Neural cell (in vitro differentiated cells): ENCODE measurements around the gene ISG20. TPM values are rescaled to one million over a fixed set of nuclear protein-coding genes. Genes with fewer than 3 reads are reported as not detected.

ENCODE experiments used
- H2AFZ ChIP-seq: fragments of 200-600, 300-800 bp; sonication (generic), shearing (Covaris generic); 2 replicates; pipeline ENCODE4 v1.6.0; 2014; ENCODE audit warnings: low read depth, mild to moderate bottlenecking, antibody characterized with exemption, low read length, moderate library complexity
- H3F3A ChIP-seq: fragments of 200-600 bp; shearing (Covaris generic); 2 replicates; pipeline ENCODE4 v1.6.1; 2016; ENCODE audit warnings: mild to moderate bottlenecking, moderate library complexity, mixed read lengths, antibody characterized with exemption, low read length; ENCODE audit not compliant: insufficient read depth, poor library complexity, severe bottlenecking
- H3K27ac ChIP-seq: fragments of 200-600, 300-800 bp; sonication (generic), shearing (Covaris generic); 2 replicates; pipeline ENCODE4 v1.5.1; 2014; ENCODE audit warnings: mild to moderate bottlenecking, low read length, moderate library complexity
- H3K27me3 ChIP-seq: fragments of 300-800, 200-600 bp; sonication (generic), shearing (Covaris generic); 2 replicates; pipeline ENCODE4 v1.6.0; 2014; ENCODE audit warnings: mild to moderate bottlenecking, low read depth, low read length, moderate library complexity; ENCODE audit not compliant: insufficient read depth
- H3K36me3 ChIP-seq: fragments of 300-800, 200-600 bp; sonication (generic), shearing (Covaris generic); 2 replicates; pipeline ENCODE4 v1.5.1; 2014; ENCODE audit warnings: mild to moderate bottlenecking, antibody characterized with exemption, low read length, moderate library complexity; ENCODE audit not compliant: insufficient read depth
- H3K4me2 ChIP-seq: fragments of 300-800, 200-600 bp; sonication (generic), shearing (Covaris generic); 2 replicates; pipeline ENCODE4 v1.6.0; 2014; ENCODE audit warnings: mild to moderate bottlenecking, low read length
- H3K4me3 ChIP-seq: fragments of 300-800, 200-600 bp; sonication (generic), shearing (Covaris generic); 2 replicates; pipeline ENCODE4 v1.5.1; 2014; ENCODE audit warnings: mild to moderate bottlenecking, low read length, moderate library complexity
- H3K79me2 ChIP-seq: fragments of 200-600 bp; shearing (Covaris generic); replicated peaks from 2 replicates; pipeline ENCODE4 v1.6.0; 2014; ENCODE audit warnings: mild to moderate bottlenecking, low read length, moderate library complexity; ENCODE audit not compliant: insufficient read depth
- H3K9ac ChIP-seq: fragments of 300-800, 200-600 bp; sonication (generic), shearing (Covaris generic); 2 replicates; pipeline ENCODE4 v1.6.1; 2016; ENCODE audit warnings: mild to moderate bottlenecking, low read length, mixed read lengths
- H3K9me2 ChIP-seq: fragments of 200-600 bp; shearing (Covaris generic); 2 replicates; pipeline ENCODE4 v1.6.1; 2016; ENCODE audit warnings: mild to moderate bottlenecking, low read length, mixed read lengths; ENCODE audit not compliant: insufficient read depth
- H3K9me3 ChIP-seq: fragments of 200-600, 300-800 bp; sonication (generic), shearing (Covaris generic); 2 replicates; pipeline ENCODE4 v1.6.1; 2016; ENCODE audit warnings: mild to moderate bottlenecking, mixed run types, low read length, moderate library complexity, mixed read lengths
- H4K20me1 ChIP-seq: fragments of 200-600 bp; shearing (Covaris generic); 2 replicates; pipeline ENCODE4 v1.6.1; 2016; ENCODE audit warnings: mild to moderate bottlenecking, mixed run types; ENCODE audit not compliant: insufficient read depth
- EP300 ChIP-seq: fragments of 450-650 bp; conservative IDR thresholded peaks from 2 replicates; pipeline ENCODE4 v1.6.1; 2014; ENCODE audit warnings: antibody characterized with exemption, mild to moderate bottlenecking, moderate library complexity; ENCODE audit not compliant: poor library complexity, severe bottlenecking
- EZH2 ChIP-seq: fragments of 200-600, 300-800 bp; shearing (Covaris generic), sonication (generic); IDR thresholded peaks from 2 replicates; pipeline ENCODE4 v1.6.1; 2014; ENCODE audit warnings: antibody characterized with exemption, low read length, borderline replicate concordance, mild to moderate bottlenecking; ENCODE audit not compliant: insufficient read depth, poor library complexity, severe bottlenecking
- MXI1 ChIP-seq: fragments of 450-650 bp; conservative IDR thresholded peaks from 2 replicates; pipeline ENCODE4 v1.6.1; 2014; ENCODE audit warnings: antibody characterized with exemption, mild to moderate bottlenecking; ENCODE audit not compliant: poor library complexity, severe bottlenecking
- POLR2AphosphoS5 ChIP-seq: IDR thresholded peaks from 2 replicates; pipeline ENCODE4 v1.6.1; 2012
- RAD21 ChIP-seq: fragments of 450-650 bp; conservative IDR thresholded peaks from 2 replicates; pipeline ENCODE4 v1.6.1; 2014; ENCODE audit warnings: antibody characterized with exemption, mild to moderate bottlenecking, moderate library complexity
- SMC3 ChIP-seq: fragments of 450-650 bp; conservative IDR thresholded peaks from 2 replicates; pipeline ENCODE4 v1.6.1; 2014; ENCODE audit warnings: antibody characterized with exemption, mild to moderate bottlenecking, moderate library complexity; ENCODE audit not compliant: poor library complexity
- TAF1 ChIP-seq: IDR thresholded peaks from 2 replicates; pipeline ENCODE4 v1.6.1; 2012; ENCODE audit warnings: low read depth
- polyA plus RNA-seq: library from polyadenylated mRNA; depleted of rRNA; stranded (reverse); fragments of >200 nt; gene quantifications from 2 replicates; pipeline ENCODE4 v1.2.3, GENCODE V29; 2014
- TF ChIP-seq, protein P1 (sequence below): IDR thresholded peaks from 2 replicates; pipeline ENCODE4 v1.6.1; 2012; ENCODE audit warnings: borderline replicate concordance
- TF ChIP-seq, protein P2 (sequence below): fragments of 450-650 bp; IDR thresholded peaks from 2 replicates; pipeline ENCODE4 v1.5.1; 2014; ENCODE audit warnings: antibody characterized with exemption, mild to moderate bottlenecking, moderate library complexity; ENCODE audit not compliant: poor library complexity, severe bottlenecking

ISG20 gene
- polyA plus RNA-seq, 1 donor from 2014 or later = 0.88 TPM

DNA sequence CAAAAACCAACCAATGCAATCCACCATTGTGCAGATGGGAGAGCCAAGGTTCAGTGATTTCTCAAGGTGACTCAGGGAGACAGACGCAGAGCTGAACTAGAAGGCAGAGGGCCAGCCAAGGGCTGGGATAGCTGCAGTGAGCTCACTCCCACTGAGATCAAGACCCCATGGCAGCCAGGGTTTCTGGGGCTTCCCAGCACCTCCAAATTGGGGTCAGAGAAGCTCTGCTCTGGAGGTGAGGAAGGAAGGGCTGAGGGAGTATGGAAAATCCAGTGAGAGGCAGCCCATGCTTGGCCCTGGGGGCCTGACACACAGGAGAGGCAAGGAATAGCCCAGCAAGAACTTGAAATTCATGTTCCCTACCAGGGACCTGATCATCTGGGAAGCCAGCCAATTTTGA is 61.0 kb downstream of the ISG20 start:
- no peak overlapping the region for H3K4me3 ChIP-seq
- no peak overlapping the region for H3K4me2 ChIP-seq
- no peak overlapping the region for H3K9ac ChIP-seq
- no peaks in the 10 kb centered on the region for H3K79me2 ChIP-seq
- H3K27ac ChIP-seq = no peak overlapping the region
- no peaks in the 10 kb centered on the region for H3K9me3 ChIP-seq
- no peaks in the 10 kb centered on the region for H3F3A ChIP-seq
- TF ChIP-seq EZH2 = no peak
- TF ChIP-seq TAF1 = no peak
- TF ChIP-seq EP300 = no peak
- TF ChIP-seq SMC3 = no peak
- no peak for TF ChIP-seq MXI1
- TF ChIP-seq, protein P1, sequence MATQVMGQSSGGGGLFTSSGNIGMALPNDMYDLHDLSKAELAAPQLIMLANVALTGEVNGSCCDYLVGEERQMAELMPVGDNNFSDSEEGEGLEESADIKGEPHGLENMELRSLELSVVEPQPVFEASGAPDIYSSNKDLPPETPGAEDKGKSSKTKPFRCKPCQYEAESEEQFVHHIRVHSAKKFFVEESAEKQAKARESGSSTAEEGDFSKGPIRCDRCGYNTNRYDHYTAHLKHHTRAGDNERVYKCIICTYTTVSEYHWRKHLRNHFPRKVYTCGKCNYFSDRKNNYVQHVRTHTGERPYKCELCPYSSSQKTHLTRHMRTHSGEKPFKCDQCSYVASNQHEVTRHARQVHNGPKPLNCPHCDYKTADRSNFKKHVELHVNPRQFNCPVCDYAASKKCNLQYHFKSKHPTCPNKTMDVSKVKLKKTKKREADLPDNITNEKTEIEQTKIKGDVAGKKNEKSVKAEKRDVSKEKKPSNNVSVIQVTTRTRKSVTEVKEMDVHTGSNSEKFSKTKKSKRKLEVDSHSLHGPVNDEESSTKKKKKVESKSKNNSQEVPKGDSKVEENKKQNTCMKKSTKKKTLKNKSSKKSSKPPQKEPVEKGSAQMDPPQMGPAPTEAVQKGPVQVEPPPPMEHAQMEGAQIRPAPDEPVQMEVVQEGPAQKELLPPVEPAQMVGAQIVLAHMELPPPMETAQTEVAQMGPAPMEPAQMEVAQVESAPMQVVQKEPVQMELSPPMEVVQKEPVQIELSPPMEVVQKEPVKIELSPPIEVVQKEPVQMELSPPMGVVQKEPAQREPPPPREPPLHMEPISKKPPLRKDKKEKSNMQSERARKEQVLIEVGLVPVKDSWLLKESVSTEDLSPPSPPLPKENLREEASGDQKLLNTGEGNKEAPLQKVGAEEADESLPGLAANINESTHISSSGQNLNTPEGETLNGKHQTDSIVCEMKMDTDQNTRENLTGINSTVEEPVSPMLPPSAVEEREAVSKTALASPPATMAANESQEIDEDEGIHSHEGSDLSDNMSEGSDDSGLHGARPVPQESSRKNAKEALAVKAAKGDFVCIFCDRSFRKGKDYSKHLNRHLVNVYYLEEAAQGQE = no peak
- TF ChIP-seq RAD21 = no peak
- TF ChIP-seq POLR2AphosphoS5 = no peak
- TF ChIP-seq, protein P2, sequence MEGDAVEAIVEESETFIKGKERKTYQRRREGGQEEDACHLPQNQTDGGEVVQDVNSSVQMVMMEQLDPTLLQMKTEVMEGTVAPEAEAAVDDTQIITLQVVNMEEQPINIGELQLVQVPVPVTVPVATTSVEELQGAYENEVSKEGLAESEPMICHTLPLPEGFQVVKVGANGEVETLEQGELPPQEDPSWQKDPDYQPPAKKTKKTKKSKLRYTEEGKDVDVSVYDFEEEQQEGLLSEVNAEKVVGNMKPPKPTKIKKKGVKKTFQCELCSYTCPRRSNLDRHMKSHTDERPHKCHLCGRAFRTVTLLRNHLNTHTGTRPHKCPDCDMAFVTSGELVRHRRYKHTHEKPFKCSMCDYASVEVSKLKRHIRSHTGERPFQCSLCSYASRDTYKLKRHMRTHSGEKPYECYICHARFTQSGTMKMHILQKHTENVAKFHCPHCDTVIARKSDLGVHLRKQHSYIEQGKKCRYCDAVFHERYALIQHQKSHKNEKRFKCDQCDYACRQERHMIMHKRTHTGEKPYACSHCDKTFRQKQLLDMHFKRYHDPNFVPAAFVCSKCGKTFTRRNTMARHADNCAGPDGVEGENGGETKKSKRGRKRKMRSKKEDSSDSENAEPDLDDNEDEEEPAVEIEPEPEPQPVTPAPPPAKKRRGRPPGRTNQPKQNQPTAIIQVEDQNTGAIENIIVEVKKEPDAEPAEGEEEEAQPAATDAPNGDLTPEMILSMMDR = no peak
- H3K36me3 ChIP-seq = no peaks in the 10 kb centered on the region
- H2AFZ ChIP-seq = no peak overlapping the region
- peaks cover 10% of the 10 kb centered on the region for H3K27me3 ChIP-seq
- no peaks in the 10 kb centered on the region for H3K9me2 ChIP-seq
- H4K20me1 ChIP-seq = peaks cover 3% of the 10 kb centered on the region

DNA sequence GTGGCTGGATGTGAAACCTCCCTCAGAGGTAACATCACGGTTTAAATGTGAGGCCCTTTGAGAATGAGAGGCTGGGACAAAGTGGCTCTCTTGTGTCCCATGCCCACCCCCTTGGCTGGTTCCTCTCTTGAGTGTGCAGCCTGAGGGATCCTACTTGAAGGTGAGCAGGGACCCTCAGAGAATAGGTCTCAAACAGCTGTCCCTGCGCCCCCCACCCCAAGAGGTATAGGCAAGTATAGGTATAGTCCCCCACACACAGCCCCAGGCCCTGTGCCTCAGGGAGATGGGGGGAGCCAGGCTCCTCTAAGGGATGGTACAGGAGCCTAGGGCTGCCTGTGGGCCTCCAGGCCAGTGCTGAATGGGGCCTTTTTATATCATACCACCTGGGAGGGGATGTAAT is 61.9 kb downstream of the ISG20 start:
- no peak overlapping the region for H3K9ac ChIP-seq
- no peaks in the 10 kb centered on the region for H3K9me3 ChIP-seq
- no peaks in the 10 kb centered on the region for H3K36me3 ChIP-seq
- no peak overlapping the region for H2AFZ ChIP-seq
- no peaks in the 10 kb centered on the region for H3K79me2 ChIP-seq
- H3K27me3 ChIP-seq = peaks cover 16% of the 10 kb centered on the region
- H3F3A ChIP-seq = no peaks in the 10 kb centered on the region
- H4K20me1 ChIP-seq = peaks cover 3% of the 10 kb centered on the region
- H3K27ac ChIP-seq = no peak overlapping the region
- H3K4me3 ChIP-seq = no peak overlapping the region
- no peak overlapping the region for H3K4me2 ChIP-seq
- TF ChIP-seq POLR2AphosphoS5 = no peak
- no peak for TF ChIP-seq SMC3
- no peak for TF ChIP-seq MXI1
- no peak for TF ChIP-seq EP300
- TF ChIP-seq TAF1 = no peak
- TF ChIP-seq, protein P2 = no peak
- no peak for TF ChIP-seq RAD21
- TF ChIP-seq, protein P1 = no peak
- TF ChIP-seq EZH2 = no peak
- H3K9me2 ChIP-seq = no peaks in the 10 kb centered on the region
